SK-N-SH (cell line): ENCODE measurements around the gene KLHL22. TPM values are rescaled to one million over a fixed set of nuclear protein-coding genes. Genes with fewer than 3 reads are reported as not detected.

ENCODE experiments used
- CTCF ChIA-PET: fragments of 300-600, 350-600 bp; formaldehyde crosslinking; extraction: SDS; loops from one replicate; lab custom pipeline; 2021; lab: Yijun Ruan, JAX
- POLR2A ChIA-PET: fragments of 350-600 bp; sonication (Branson Sonifier 250); formaldehyde crosslinking; extraction: SDS; loops from one replicate; lab custom pipeline; 2020; ENCODE audit warnings: antibody characterized with exemption, inconsistent platforms; lab: Yijun Ruan, JAX
- DNase-seq: peaks from one replicate; pipeline ENCODE4 v3.0.0; 2012
- H2AFZ ChIP-seq: fragments of 200-600 bp; sonication (generic); 2 replicates; pipeline ENCODE4 v1.8.1; 2016; ENCODE audit warnings: antibody characterized with exemption, mild to moderate bottlenecking, low read depth
- H3F3A ChIP-seq: fragments of 200-600 bp; sonication (generic); replicated peaks from 2 replicates; pipeline ENCODE3; 2016; ENCODE audit warnings: antibody characterized with exemption, mild to moderate bottlenecking; ENCODE audit not compliant: insufficient read depth
- H3K27ac ChIP-seq, 2 experiments: fragments of 200-500 bp in 1 of 2; fragments of 200-600 bp in 1 of 2; sonication (Bioruptor generic) in 1 of 2; sonication (generic), shearing (Covaris generic) in 1 of 2; 2 replicates each; pipeline versions ENCODE4 v1.5.1 to v1.6.1; 2014 to 2016; ENCODE audit warnings: low read depth in 2 of 2, inconsistent platforms in 1 of 2, low read length in 1 of 2, mild to moderate bottlenecking in 1 of 2, mixed read lengths in 1 of 2
- H3K27me3 ChIP-seq: fragments of 200-600 bp; sonication (generic), shearing (Covaris generic); 2 replicates; pipeline ENCODE4 v1.6.1; 2016; ENCODE audit warnings: mixed run types; ENCODE audit not compliant: insufficient read depth
- H3K36me3 ChIP-seq, 2 experiments: fragments of 200-500 bp in 1 of 2; fragments of 200-600 bp in 1 of 2; sonication (Bioruptor generic) in 1 of 2; sonication (generic) in 1 of 2; replicated peaks in 1 of 2; 2 replicates each; pipeline versions ENCODE3 to v1.5.1; 2014 to 2016; ENCODE audit warnings: low read length in 1 of 2, mild to moderate bottlenecking in 1 of 2; ENCODE audit not compliant: insufficient read depth in 2 of 2, control insufficient read depth in 1 of 2
- H3K4me1 ChIP-seq, 2 experiments: fragments of 200-500 bp in 1 of 2; fragments of 200-600 bp in 1 of 2; sonication (Bioruptor generic) in 1 of 2; sonication (generic), shearing (Covaris generic) in 1 of 2; 2 replicates each; pipeline versions ENCODE4 v1.5.1 to v1.6.1; 2014 to 2016; ENCODE audit warnings: low read depth in 1 of 2, low read length in 1 of 2, mixed run types in 1 of 2; ENCODE audit not compliant: insufficient read depth in 2 of 2, control insufficient read depth in 1 of 2
- H3K4me2 ChIP-seq: fragments of 200-600 bp; sonication (generic), shearing (Covaris generic); 2 replicates; pipeline ENCODE4 v1.6.1; 2017; ENCODE audit warnings: mixed run types
- H3K4me3 ChIP-seq, 2 experiments: fragments of 200-500 bp in 1 of 2; fragments of 200-600 bp in 1 of 2; sonication (Bioruptor generic) in 1 of 2; sonication (generic), shearing (Covaris generic) in 1 of 2; 2 replicates each; pipeline versions ENCODE4 v1.5.1 to v1.8.1; 2014 to 2016; ENCODE audit warnings: low read depth in 2 of 2, inconsistent platforms in 1 of 2, low read length in 1 of 2, mild to moderate bottlenecking in 1 of 2, mixed read lengths in 1 of 2, moderate library complexity in 1 of 2
- H3K79me2 ChIP-seq: fragments of 200-600 bp; sonication (generic); 2 replicates; pipeline ENCODE4 v1.8.1; 2017; ENCODE audit warnings: mild to moderate bottlenecking; ENCODE audit not compliant: insufficient read depth
- H3K9ac ChIP-seq: fragments of 200-600 bp; sonication (generic); 2 replicates; pipeline ENCODE4 v1.6.1; 2017; ENCODE audit warnings: mixed run types
- H3K9me2 ChIP-seq: fragments of 200-600 bp; sonication (generic); 2 replicates; pipeline ENCODE4 v1.6.1; 2017; ENCODE audit warnings: mixed run types
- H3K9me3 ChIP-seq: fragments of 200-600 bp; sonication (generic); 2 replicates; pipeline ENCODE4 v1.6.1; 2017; ENCODE audit warnings: mixed run types, mild to moderate bottlenecking, moderate library complexity
- H4K20me1 ChIP-seq: fragments of 200-600 bp; sonication (generic); 2 replicates; pipeline ENCODE4 v1.6.1; 2017; ENCODE audit warnings: mild to moderate bottlenecking, mixed run types; ENCODE audit not compliant: insufficient read depth
- EP300 ChIP-seq, 2 experiments: IDR thresholded peaks; 2 replicates each; pipeline versions ENCODE4 v1.4.0 to v1.6.1; 2012; ENCODE audit warnings: borderline replicate concordance in 1 of 2, low read depth in 1 of 2, low read length in 1 of 2
- FOSL2 ChIP-seq: IDR thresholded peaks from 2 replicates; pipeline ENCODE4 v1.4.0; 2012; ENCODE audit warnings: low read depth, mild to moderate bottlenecking, moderate library complexity, borderline replicate concordance
- MXI1 ChIP-seq: IDR thresholded peaks from 2 replicates; pipeline ENCODE4 v1.6.1; 2012; ENCODE audit warnings: mild to moderate bottlenecking, low read depth, low read length, improper control_type of control experiment
- RAD21 ChIP-seq: IDR thresholded peaks from 2 replicates; pipeline ENCODE4 v1.6.1; 2012; ENCODE audit warnings: mild to moderate bottlenecking, low read length
- RXRA ChIP-seq: IDR thresholded peaks from 2 replicates; pipeline ENCODE4 v1.4.0; 2012; ENCODE audit warnings: low read depth, mild to moderate bottlenecking, borderline replicate concordance
- SMC3 ChIP-seq: IDR thresholded peaks from 2 replicates; pipeline ENCODE4 v1.6.1; 2012; ENCODE audit warnings: low read depth, low read length, improper control_type of control experiment
- TCF12 ChIP-seq: IDR thresholded peaks from 2 replicates; pipeline ENCODE4 v1.4.0; 2012
- WGBS: methylation state at CpG from one replicate; pipeline ENCODE4 v1.1.6; 2017; ENCODE audit warnings: low lambda C conversion rate; 5-methylcytosine and 5-hydroxymethylcytosine counted together
- polyA plus RNA-seq, 3 experiments: library from polyadenylated mRNA; depleted of rRNA; stranded (reverse); fragments of >200 nt; gene quantifications; 2 replicates each; pipeline ENCODE4 v1.2.3, GENCODE V29; 2012
- TF ChIP-seq, protein P1 (sequence below): IDR thresholded peaks from 2 replicates; pipeline ENCODE4 v1.4.0; 2012; ENCODE audit warnings: low read depth
- TF ChIP-seq, protein P2 (sequence below): fragments of 150-350 bp; IDR thresholded peaks from 2 replicates; pipeline ENCODE4 v1.6.1; 2017; ENCODE audit warnings: antibody characterized with exemption, low read length, low read depth, borderline replicate concordance
- TF ChIP-seq, protein P3 (sequence below): IDR thresholded peaks from 2 replicates; pipeline ENCODE4 v1.6.1; 2012; ENCODE audit warnings: mild to moderate bottlenecking, low read depth, low read length, moderate library complexity
- TF ChIP-seq, protein P4 (sequence below): fragments of 150-350 bp; IDR thresholded peaks from 2 replicates; pipeline ENCODE4 v1.6.1; 2016; ENCODE audit warnings: mild to moderate bottlenecking, low read depth, low read length

KLHL22 gene
- polyA plus RNA-seq, 1 of the 3 experiments (the other 2 are of a cell fraction) = 26.5 TPM

DNA sequence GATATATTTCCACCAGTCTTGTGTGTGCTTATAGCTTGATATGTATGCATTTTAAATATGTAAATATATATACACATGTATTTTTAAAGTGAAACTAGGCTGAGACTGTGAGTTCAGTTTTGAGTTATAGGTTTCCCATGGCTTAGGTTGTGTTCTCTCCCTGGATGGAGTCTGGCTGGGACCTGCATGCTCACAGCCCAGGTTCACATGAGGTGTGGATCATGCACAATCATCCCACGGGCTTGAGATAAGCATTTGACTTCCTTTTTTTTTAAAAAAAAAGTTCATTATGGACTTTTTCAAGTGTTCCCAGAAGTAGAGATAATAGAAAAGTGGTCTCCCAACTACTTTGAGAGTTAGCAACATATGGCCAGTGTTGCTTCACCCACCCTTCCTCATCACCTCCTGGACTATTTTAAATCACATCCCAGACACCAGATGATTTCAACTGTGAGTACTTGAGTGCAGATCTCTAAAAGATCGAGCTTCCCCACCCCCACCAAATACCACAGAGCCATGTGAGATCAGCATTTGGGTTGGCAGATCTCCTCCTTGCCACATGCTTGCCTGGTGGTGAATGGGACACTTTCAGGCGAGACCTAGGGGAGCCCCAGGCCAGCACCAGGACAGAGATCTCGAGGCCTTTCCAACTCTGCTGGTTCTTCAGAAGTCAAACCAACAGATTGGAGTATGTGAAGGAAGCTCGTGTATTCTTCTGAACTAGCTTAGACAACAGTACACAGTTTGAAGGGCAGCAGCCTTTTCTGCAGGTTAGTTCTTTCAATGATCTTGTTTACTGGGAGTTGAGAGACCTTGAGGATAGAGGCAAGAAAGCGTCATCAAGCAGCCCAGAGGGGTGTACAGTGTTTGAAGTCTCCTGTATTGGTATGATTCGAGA, 27.7 kb upstream of the KLHL22 start:
- Histone ChIP-seq H3K9me2 (no peaks in the 10 kb centered on the region), H3K9me3 (no peaks in the 10 kb centered on the region), H3F3A (peaks cover 64% of the 10 kb centered on the region), H3K4me1 (peaks cover 28 to 57% of the 10 kb centered on the region in 2 experiments), H3K4me3 (no peak overlapping the region), H3K9ac (no peak overlapping the region), H3K27me3 (no peaks in the 10 kb centered on the region), H3K27ac (peak overlapping the region; percentile 75 to 95), H3K79me2 (peaks cover 93% of the 10 kb centered on the region), H3K4me2 (peak overlapping the region; percentile 43; the same call in 1 of the 2 replicates), H4K20me1 (peaks cover 74% of the 10 kb centered on the region), H2AFZ (no peak overlapping the region), H3K36me3 (peaks cover 16 to 25% of the 10 kb centered on the region in 2 experiments)
- no peak for DNase-seq
- ChIA-PET CTCF (interaction anchor here (1.2 kb wide), 2 partner anchors 15 to 41 kb away, joined by 3 to 4 read pairs; no protein-coding TSS in a partner anchor), POLR2A (no interaction called here)
- TF ChIP-seq EP300 (IDR thresholded peaks at IDR 0.05; ENCODE audit: borderline replicate concordance in 1 of 2, low read depth in 1 of 2, low read length in 1 of 2) (no peak), RAD21 (no peak), MXI1 (no peak), FOSL2 (no peak), SMC3 (no peak), TCF12 (peak; percentile 47; the same call in 1 of the 2 replicates), RXRA (no peak)
- TF ChIP-seq, protein P1, sequence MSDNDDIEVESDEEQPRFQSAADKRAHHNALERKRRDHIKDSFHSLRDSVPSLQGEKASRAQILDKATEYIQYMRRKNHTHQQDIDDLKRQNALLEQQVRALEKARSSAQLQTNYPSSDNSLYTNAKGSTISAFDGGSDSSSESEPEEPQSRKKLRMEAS = peak; percentile 83
- TF ChIP-seq, protein P2, sequence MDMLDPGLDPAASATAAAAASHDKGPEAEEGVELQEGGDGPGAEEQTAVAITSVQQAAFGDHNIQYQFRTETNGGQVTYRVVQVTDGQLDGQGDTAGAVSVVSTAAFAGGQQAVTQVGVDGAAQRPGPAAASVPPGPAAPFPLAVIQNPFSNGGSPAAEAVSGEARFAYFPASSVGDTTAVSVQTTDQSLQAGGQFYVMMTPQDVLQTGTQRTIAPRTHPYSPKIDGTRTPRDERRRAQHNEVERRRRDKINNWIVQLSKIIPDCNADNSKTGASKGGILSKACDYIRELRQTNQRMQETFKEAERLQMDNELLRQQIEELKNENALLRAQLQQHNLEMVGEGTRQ = no peak
- TF ChIP-seq, protein P3, sequence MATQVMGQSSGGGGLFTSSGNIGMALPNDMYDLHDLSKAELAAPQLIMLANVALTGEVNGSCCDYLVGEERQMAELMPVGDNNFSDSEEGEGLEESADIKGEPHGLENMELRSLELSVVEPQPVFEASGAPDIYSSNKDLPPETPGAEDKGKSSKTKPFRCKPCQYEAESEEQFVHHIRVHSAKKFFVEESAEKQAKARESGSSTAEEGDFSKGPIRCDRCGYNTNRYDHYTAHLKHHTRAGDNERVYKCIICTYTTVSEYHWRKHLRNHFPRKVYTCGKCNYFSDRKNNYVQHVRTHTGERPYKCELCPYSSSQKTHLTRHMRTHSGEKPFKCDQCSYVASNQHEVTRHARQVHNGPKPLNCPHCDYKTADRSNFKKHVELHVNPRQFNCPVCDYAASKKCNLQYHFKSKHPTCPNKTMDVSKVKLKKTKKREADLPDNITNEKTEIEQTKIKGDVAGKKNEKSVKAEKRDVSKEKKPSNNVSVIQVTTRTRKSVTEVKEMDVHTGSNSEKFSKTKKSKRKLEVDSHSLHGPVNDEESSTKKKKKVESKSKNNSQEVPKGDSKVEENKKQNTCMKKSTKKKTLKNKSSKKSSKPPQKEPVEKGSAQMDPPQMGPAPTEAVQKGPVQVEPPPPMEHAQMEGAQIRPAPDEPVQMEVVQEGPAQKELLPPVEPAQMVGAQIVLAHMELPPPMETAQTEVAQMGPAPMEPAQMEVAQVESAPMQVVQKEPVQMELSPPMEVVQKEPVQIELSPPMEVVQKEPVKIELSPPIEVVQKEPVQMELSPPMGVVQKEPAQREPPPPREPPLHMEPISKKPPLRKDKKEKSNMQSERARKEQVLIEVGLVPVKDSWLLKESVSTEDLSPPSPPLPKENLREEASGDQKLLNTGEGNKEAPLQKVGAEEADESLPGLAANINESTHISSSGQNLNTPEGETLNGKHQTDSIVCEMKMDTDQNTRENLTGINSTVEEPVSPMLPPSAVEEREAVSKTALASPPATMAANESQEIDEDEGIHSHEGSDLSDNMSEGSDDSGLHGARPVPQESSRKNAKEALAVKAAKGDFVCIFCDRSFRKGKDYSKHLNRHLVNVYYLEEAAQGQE = no peak
- TF ChIP-seq, protein P4, sequence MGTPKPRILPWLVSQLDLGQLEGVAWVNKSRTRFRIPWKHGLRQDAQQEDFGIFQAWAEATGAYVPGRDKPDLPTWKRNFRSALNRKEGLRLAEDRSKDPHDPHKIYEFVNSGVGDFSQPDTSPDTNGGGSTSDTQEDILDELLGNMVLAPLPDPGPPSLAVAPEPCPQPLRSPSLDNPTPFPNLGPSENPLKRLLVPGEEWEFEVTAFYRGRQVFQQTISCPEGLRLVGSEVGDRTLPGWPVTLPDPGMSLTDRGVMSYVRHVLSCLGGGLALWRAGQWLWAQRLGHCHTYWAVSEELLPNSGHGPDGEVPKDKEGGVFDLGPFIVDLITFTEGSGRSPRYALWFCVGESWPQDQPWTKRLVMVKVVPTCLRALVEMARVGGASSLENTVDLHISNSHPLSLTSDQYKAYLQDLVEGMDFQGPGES = no peak
- WGBS = 56% methylated on average over 7 of the region's 7 CpGs
